AG04449 (cell line): ENCODE measurements around the gene ACMSD.
A peak's percentile ranks its signal among the peaks of the same experiment; 100 is the strongest.

Source experiments
- CTCF ChIA-PET: fragments of 350-600 bp; formaldehyde crosslinking; extraction: SDS; loops from one replicate; lab custom pipeline; 2021; ENCODE audit warnings: antibody characterized with exemption; lab: Yijun Ruan, JAX
- POLR2A ChIA-PET: fragments of 400-600, 350-600 bp; formaldehyde crosslinking; extraction: SDS; loops from one replicate; lab custom pipeline; 2020; ENCODE audit warnings: antibody characterized with exemption, inconsistent platforms; lab: Yijun Ruan, JAX
- DNase-seq: peaks from one replicate; pipeline ENCODE4 v3.0.0-alpha.2; 2010; ENCODE audit warnings: low read depth, low spot score
- H3K4me3 ChIP-seq: 2 replicates; pipeline ENCODE4 v1.5.1; 2011; ENCODE audit warnings: low read depth, mild to moderate bottlenecking, control low read depth, low read length
- TF ChIP-seq, protein P1 (sequence below): IDR thresholded peaks from one replicate; pipeline ENCODE4 v1.5.1; 2011; ENCODE audit warnings: mild to moderate bottlenecking, moderate library complexity, low read length, control low read depth, inconsistent platforms; ENCODE audit not compliant: insufficient read depth; ENCODE audit errors: missing control alignments

Gene ACMSD

DNA sequence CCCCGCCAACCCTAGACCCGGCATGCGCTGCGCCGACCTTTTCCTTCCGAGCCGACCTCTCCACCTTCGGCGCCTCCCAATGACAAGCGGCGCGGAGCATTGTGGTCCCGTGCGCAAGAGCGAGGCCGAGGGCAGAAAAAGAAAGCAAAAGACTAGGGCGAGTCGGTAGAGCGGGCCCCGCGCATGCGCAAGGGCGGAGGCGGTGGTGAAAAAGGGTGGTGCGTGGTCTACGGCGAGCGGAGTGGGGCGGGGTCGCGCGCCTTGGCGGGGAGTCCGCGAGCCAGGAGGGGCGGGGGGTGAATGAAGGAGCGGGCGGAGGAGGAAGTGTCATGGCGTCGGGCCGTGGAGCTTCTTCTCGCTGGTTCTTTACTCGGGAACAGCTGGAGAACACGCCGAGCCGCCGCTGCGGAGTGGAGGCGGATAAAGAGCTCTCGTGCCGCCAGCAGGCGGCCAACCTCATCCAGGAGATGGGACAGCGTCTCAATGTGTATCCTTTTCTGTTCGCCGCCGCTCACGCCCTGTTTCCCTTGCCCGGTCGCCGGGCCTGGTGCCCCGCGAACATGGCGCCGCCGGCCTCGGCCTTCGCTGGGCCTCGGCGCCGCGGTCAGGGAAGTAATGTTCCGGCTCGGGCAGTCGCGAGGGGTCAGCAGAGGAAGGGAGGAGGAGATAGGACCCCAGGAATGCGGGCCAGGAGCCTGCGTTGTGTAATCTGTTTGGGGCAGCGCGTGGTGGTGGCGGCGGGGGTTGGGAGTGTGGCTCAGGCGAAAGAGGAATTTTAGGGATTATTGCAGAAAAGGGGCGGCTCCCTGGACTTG is 80.3 kb downstream of the ACMSD start, which contains the start of gene CCNT2:
CCNT2 (plus strand) TSS at position 297 of the 815 bp plus-strand sequence; CDS start at position 330, 33 bp downstream.
- H3K4me3 ChIP-seq = peak within 1 kb of the TSS; percentile 94
- TF ChIP-seq, protein P1, sequence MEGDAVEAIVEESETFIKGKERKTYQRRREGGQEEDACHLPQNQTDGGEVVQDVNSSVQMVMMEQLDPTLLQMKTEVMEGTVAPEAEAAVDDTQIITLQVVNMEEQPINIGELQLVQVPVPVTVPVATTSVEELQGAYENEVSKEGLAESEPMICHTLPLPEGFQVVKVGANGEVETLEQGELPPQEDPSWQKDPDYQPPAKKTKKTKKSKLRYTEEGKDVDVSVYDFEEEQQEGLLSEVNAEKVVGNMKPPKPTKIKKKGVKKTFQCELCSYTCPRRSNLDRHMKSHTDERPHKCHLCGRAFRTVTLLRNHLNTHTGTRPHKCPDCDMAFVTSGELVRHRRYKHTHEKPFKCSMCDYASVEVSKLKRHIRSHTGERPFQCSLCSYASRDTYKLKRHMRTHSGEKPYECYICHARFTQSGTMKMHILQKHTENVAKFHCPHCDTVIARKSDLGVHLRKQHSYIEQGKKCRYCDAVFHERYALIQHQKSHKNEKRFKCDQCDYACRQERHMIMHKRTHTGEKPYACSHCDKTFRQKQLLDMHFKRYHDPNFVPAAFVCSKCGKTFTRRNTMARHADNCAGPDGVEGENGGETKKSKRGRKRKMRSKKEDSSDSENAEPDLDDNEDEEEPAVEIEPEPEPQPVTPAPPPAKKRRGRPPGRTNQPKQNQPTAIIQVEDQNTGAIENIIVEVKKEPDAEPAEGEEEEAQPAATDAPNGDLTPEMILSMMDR = no peak
- peak; percentile 94 for DNase-seq
- POLR2A ChIA-PET = interaction anchor here (1.3 kb wide), 1 partner anchor 9 kb away, joined by 4 read pairs; no protein-coding TSS in a partner anchor
- CTCF ChIA-PET = interaction anchor here (0.5 to 2.4 kb wide), 3 partner anchors 11 to 467 kb away, joined by 3 to 9 read pairs (median 4); no protein-coding TSS in a partner anchor

DNA sequence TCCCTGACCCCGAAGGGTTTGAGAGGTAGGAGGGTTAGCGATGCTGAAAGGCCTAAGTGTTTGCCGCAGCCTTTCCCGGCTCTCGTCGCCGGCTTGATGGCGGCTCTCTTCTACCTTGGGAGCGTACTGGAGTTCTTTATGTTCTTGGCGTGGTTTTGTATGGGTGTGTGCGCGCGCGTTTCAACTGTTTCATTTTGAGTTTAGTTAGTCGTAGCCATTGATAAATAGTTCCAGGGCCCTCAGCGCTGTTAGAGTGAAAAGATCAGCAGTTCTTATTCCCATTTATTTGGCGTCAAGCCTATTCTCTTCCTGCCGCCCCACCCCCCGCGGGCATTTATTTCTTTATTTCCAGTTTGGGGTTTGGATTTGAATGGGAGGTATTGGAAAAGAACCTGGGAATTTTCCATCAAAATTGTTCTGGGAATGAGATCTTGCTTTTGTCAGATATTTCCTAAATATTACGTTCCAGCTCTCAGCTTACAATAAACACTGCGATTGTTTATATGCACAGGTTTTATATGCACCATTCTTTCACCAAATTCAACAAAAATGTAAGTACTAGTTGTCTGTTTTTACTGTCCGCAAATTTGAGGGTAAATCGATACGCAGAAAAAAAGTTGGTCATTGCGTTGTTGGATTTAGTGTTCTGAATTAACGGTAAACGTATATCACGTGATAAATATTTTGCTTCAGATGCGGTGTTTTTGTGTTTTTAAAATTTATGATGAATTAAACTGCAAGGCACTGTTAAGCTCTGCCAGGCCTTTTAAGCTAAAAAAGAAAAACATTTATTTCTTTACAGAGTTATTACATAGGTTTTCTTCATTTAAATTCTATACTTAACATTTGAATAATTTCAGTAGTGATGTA is 81.2 kb downstream of the ACMSD start:
- DNase-seq = no peak
- POLR2A ChIA-PET = no interaction called here
- CTCF ChIA-PET = interaction anchor here (0.5 to 2.4 kb wide), 2 partner anchors 135 to 468 kb away, joined by 4 to 9 read pairs; no protein-coding TSS in a partner anchor
- TF ChIP-seq, protein P1 = no peak
- H3K4me3 ChIP-seq = peak overlapping the region; percentile 94

DNA sequence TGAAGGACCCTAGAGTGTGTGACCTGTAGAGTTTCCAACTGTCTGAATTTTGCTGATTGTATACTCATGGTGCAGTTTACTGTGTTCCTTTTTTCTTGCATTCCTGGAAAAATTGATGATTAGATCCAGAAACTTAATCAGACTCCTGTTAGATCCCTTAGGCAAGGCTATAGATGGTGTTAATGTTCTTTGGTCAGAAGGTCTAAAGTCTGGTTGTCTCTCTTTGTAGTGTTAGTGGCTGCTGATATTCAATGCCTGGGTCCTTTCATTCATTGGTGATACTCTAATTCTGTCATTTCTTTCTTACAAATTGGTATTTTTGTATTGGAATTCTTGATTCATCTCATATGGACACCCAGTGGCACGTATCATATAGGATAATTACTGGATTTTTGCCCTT is 86.5 kb downstream of the ACMSD start:
- TF ChIP-seq, protein P1 = no peak
- no peak overlapping the region for H3K4me3 ChIP-seq
- no peak for DNase-seq
- ChIA-PET POLR2A (no interaction called here), CTCF (no interaction called here)

DNA sequence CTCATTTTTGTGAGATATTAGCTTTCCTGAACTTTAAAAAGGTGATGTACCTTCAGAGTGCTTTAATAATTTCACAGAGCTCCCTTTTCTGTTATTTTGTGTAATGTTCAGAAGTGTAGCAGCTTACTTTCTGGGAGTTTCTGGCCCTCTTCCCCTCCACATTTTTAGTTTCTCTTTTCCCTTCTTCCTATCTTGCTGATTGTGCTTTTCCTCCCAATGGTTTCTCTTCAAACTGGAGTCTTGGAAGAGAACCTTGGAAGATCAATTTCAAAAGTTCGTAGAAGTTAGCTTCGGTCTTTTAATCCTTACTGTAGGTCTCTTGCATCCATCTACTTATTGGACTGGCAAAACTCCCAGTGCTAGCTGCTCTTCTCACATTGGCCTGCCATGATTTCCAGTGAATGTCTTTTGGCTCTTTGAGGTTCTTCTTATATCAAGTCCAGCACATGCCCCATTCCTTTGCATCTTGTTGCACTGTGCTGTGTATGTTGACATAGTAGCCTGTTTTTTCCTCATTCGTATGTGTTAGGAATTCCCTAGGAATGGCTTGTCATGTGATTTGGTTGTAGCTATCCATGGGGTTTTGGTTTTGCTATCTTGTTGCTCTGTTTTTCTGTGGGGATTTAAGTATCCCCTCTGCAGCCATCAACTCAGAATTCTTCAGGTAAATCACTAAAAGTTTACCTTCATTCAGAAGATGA is 88.0 kb downstream of the ACMSD start:
- ChIA-PET CTCF (interaction anchor here (1.2 kb wide), 1 partner anchor 783 kb away, joined by 3 read pairs; no protein-coding TSS in a partner anchor), POLR2A (interaction anchor here (0.5 kb wide), 1 partner anchor 500 kb away, joined by 3 read pairs; no protein-coding TSS in a partner anchor)
- no peak for DNase-seq
- H3K4me3 ChIP-seq = no peak overlapping the region
- TF ChIP-seq, protein P1 = no peak

DNA sequence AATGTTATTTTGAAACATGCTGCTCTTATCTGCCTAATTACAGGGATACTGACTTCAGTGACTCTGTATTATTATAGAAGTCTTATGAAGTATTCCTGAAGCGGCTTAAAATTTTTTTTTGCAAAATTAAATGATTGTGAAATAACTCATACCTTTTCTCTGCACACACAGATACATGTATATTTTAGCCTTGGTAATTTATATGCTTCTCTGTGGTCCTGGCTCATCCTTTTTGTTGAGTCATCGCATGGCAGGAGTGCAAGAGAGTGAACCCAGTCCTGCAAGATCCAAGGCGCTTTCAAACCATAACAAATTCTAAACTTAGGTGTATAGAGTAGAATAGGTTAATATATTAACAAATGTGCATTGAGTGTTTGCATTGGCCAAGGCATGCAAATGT is 88.8 kb downstream of the ACMSD start:
- H3K4me3 ChIP-seq = no peak overlapping the region
- CTCF ChIA-PET = interaction anchor here (1.2 kb wide), 1 partner anchor 782 kb away, joined by 3 read pairs; no protein-coding TSS in a partner anchor
- TF ChIP-seq, protein P1 = no peak
- POLR2A ChIA-PET = interaction anchor here (0.5 to 1.0 kb wide), 2 partner anchors 9 to 501 kb away, joined by 3 to 4 read pairs; partner anchors contain the start of gene CCNT2
- DNase-seq = no peak
